ENCODE results near the gene NR6A1.

The NR6A1 gene

GRCh38 chr9:124814164-124814535, 43.0 kb upstream of the NR6A1 start:
- no peaks in the 10 kb centered on the region for H3K9me2 ChIP-seq (replicated peaks; ENCODE audit: insufficient read depth, low read length)
- no peaks in the 10 kb centered on the region for H3K79me2 ChIP-seq (ENCODE audit: insufficient read depth, low read length)
- H3K4me3 ChIP-seq (ENCODE audit: insufficient read depth, low read length, poor library complexity, severe bottlenecking), result no peak overlapping the region
- no peaks in the 10 kb centered on the region for H3K9me3 ChIP-seq (ENCODE audit: insufficient read depth, low read length)
- TF ChIP-seq EZH2phosphoT487 (conservative IDR thresholded peaks at IDR 0.05; ENCODE audit: low read length) (no peak), CTCF (IDR thresholded peaks at IDR 0.05; ENCODE audit: insufficient read depth, low read length, poor library complexity, severe bottlenecking) (no peak)
- H4K20me1 ChIP-seq (ENCODE audit: low read depth, low read length), result no peaks in the 10 kb centered on the region
- H3K36me3 ChIP-seq (ENCODE audit: low read length), result no peaks in the 10 kb centered on the region
- no peaks in the 10 kb centered on the region for H3F3A ChIP-seq (ENCODE audit: insufficient read depth)
- no peak overlapping the region for H3K9ac ChIP-seq (ENCODE audit: low read length)
- no peaks in the 10 kb centered on the region for H3K27me3 ChIP-seq (ENCODE audit: low read length)
- no peak overlapping the region for H3K4me2 ChIP-seq (ENCODE audit: low read depth, low read length, poor library complexity, severe bottlenecking)
- H2AFZ ChIP-seq (ENCODE audit: low read depth, low read length, severe bottlenecking), result no peak overlapping the region
- H3K27ac ChIP-seq (ENCODE audit: low read depth, low read length), result no peak overlapping the region

GRCh38 chr9:124813501-124814163, 42.5 kb upstream of the NR6A1 start:
- H3K4me2 ChIP-seq (ENCODE audit: low read depth, low read length, poor library complexity, severe bottlenecking), result no peak overlapping the region
- H3K79me2 ChIP-seq (ENCODE audit: insufficient read depth, low read length), result no peaks in the 10 kb centered on the region
- H4K20me1 ChIP-seq (ENCODE audit: low read depth, low read length), result no peaks in the 10 kb centered on the region
- H3F3A ChIP-seq (ENCODE audit: insufficient read depth), result no peaks in the 10 kb centered on the region
- no peak overlapping the region for H2AFZ ChIP-seq (ENCODE audit: low read depth, low read length, severe bottlenecking)
- H3K36me3 ChIP-seq (ENCODE audit: low read length), result no peaks in the 10 kb centered on the region
- no peak overlapping the region for H3K9ac ChIP-seq (ENCODE audit: low read length)
- no peaks in the 10 kb centered on the region for H3K27me3 ChIP-seq (ENCODE audit: low read length)
- no peak overlapping the region for H3K27ac ChIP-seq (ENCODE audit: low read depth, low read length)
- no peaks in the 10 kb centered on the region for H3K9me2 ChIP-seq (replicated peaks; ENCODE audit: insufficient read depth, low read length)
- TF ChIP-seq CTCF (IDR thresholded peaks at IDR 0.05; ENCODE audit: insufficient read depth, low read length, poor library complexity, severe bottlenecking) (no peak), EZH2phosphoT487 (conservative IDR thresholded peaks at IDR 0.05; ENCODE audit: low read length) (no peak)
- no peak overlapping the region for H3K4me3 ChIP-seq (ENCODE audit: insufficient read depth, low read length, poor library complexity, severe bottlenecking)
- no peaks in the 10 kb centered on the region for H3K9me3 ChIP-seq (ENCODE audit: insufficient read depth, low read length)

GRCh38 chr9:124813041-124813440, 41.9 kb upstream of the NR6A1 start:
- no peaks in the 10 kb centered on the region for H3K27me3 ChIP-seq (ENCODE audit: low read length)
- H3F3A ChIP-seq (ENCODE audit: insufficient read depth), result no peaks in the 10 kb centered on the region
- no peak overlapping the region for H3K4me3 ChIP-seq (ENCODE audit: insufficient read depth, low read length, poor library complexity, severe bottlenecking)
- H3K9me3 ChIP-seq (ENCODE audit: insufficient read depth, low read length), result no peaks in the 10 kb centered on the region
- H2AFZ ChIP-seq (ENCODE audit: low read depth, low read length, severe bottlenecking), result no peak overlapping the region
- no peaks in the 10 kb centered on the region for H4K20me1 ChIP-seq (ENCODE audit: low read depth, low read length)
- H3K27ac ChIP-seq (ENCODE audit: low read depth, low read length), result no peak overlapping the region
- no peaks in the 10 kb centered on the region for H3K36me3 ChIP-seq (ENCODE audit: low read length)
- TF ChIP-seq EZH2phosphoT487 (conservative IDR thresholded peaks at IDR 0.05; ENCODE audit: low read length), result no peak
- TF ChIP-seq CTCF (IDR thresholded peaks at IDR 0.05; ENCODE audit: insufficient read depth, low read length, poor library complexity, severe bottlenecking), result no peak
- no peak overlapping the region for H3K9ac ChIP-seq (ENCODE audit: low read length)
- no peak overlapping the region for H3K4me2 ChIP-seq (ENCODE audit: low read depth, low read length, poor library complexity, severe bottlenecking)
- H3K79me2 ChIP-seq (ENCODE audit: insufficient read depth, low read length), result no peaks in the 10 kb centered on the region
- H3K9me2 ChIP-seq (replicated peaks; ENCODE audit: insufficient read depth, low read length), result no peaks in the 10 kb centered on the region
